ENCODE results near the gene ZDHHC16.
A peak's percentile ranks its signal among the peaks of the same experiment; 100 is the strongest.

The ZDHHC16 gene

GRCh38 chr10:97479939-97480338 is 34.0 kb downstream of the ZDHHC16 start:
- no peak for DNase-seq (ENCODE audit: low read depth)

DNA sequence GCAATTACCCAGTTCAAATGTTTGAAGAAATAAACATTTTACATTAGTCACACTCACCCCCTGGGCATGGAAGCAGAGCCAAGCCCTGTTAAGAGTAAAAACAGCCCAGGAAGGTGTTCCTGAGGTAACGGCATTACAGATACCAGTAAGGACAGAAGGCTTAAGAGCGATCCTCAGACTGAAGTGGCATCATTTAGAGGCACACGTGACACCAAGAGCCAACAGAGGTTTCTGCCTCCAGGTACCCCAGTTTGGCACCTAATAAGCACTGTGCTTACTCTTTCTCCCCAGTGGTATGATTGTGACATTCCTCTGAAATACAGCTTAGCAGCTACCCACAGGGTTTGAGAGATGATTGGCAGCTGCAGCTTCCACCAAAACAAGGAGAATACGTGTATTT is 35.1 kb downstream of the ZDHHC16 start:
- DNase-seq (ENCODE audit: low read depth) = no peak

GRCh38 chr10:97482381-97482780 is 36.4 kb downstream of the ZDHHC16 start:
- DNase-seq (ENCODE audit: low read depth) = no peak

DNA sequence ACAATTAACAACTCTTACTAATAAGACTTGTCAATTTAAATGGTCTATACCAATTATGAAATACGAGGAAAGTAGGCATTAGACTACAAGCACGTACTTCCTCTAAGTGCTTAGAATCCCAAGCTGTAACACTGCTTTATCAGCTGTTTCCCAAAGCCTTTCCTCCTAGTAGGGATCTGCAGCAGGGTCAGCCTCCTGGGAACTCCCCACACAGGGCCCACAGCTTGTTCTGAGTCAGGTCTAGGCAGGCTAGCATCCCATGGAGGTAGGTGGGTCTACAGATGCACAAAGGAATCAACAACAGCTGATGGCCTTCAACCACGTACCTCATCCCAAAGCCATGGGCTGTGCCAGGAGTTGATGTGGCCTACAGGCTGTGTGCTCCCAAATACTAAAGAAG is 37.5 kb downstream of the ZDHHC16 start:
- no peak for DNase-seq (ENCODE audit: low read depth)

DNA sequence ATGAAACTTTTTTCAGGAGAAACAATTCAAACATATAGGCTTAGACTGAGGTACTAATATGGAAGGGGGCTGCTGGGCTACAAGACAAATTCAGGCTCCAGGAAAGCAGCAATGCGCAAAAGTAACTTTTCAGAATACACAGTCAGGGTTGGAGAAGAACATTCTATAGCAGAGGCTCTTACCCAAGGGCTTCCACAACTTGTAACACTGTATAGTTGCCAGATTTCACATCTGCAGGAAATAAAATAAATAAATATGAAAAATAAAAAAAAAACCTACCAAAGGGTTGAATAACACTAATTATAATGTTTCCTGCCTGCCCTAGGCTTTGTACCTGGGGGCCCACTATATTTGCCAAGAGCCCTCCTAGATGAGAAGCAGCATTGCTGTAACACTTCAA is 37.9 kb downstream of the ZDHHC16 start:
- no peak for DNase-seq (ENCODE audit: low read depth)

GRCh38 chr10:97485647-97486281 is 39.8 kb downstream of the ZDHHC16 start:
- DNase-seq (ENCODE audit: low read depth) = no peak

- no peak for DNase-seq (ENCODE audit: low read depth)
These were observed 44.6 kb downstream of the ZDHHC16 start for GRCh38 chr10:97490592-97490991.

DNA sequence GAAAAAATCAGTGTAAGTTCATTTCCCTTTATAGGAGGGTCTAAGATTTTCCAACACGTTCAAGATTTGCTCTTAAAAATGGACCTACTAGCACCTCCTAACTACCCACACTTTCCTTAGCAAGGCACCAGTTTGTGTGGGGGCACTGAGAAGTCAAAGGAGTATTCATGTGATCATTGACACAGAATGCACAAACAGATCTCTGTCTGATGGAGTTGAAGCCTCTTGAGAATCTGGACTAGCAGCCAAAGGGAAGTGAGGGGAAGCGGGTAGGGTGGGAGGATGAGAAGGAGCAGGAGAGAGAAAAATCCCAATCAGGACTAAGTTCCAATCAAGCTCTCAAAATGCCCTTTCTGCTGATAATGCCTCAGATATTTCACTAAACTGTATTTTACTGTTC is 48.2 kb downstream of the ZDHHC16 start:
- no peak for DNase-seq (ENCODE audit: low read depth)

DNA sequence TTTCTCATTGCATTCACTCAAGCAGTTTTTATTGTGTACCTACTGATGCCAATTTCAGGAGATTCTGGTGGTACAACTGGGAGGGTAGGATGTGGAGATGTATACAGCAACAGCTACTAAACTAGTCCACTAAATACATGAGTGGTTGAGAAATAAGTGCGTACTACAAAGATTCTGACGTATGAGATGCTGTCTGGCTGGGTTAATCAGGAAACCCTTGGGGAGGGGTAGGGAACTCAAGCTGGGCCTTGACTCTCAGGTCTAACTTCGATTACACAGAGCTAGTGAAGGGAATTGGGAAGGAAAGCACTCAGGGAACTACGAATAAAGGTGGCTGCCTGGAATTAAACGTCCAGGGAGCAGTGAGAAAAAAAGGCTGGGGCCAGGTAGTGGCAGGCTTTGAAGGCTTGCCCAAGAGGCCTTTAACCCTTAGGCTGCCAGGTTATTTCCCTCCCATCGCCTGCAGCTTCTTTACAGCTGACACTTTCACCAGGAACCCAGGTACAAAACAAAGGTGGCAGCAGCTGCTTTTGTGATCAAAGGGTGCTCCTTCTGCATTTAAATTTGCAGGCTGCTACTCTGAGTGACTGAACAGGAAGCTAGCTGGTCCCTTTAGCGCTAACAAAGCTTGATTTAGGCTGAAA is 49.0 kb downstream of the ZDHHC16 start:
- DNase-seq (ENCODE audit: low read depth) = no peak

- peak; percentile 60 for DNase-seq (ENCODE audit: low read depth)
These were observed 51.6 kb downstream of the ZDHHC16 start for GRCh38 chr10:97497572-97498075.

DNA sequence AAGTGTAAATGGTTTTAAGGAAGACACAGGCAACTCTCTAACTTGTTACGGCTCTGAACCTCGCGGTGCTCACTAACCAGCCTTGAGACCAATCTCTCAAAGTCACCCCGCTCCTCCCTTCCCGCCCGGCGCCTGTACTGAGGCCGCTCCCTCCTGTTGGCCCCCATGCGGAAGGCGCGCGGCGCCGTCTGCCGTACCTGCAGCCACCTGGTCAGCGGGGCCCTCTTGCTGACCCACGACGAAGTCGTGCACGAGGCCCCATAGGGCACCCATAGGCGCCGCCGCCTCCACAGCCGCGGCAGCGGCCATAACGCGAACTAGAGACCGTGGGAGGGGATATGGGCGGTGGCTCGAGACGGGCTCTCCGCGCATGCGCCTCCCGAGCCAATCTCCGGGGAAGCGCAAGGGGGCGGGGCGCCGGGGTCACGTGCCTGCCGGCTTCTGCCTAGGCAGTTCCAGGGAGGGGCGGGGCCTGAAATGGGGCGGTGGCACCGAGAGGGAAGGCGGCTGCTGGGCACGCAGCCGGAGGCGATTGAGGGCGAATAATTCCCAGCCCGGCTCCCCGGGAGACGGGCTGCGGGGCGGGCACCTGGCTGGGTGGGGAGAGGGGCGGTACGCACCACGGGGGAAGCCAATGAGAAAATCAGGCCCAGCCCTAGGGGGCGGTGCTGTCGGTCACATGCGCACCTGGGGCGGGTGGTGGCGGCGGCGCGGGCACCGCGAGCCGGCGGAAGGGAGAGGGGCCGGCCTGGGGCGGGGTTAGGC is 52.3 kb downstream of the ZDHHC16 start, which contains the start of gene MMS19:
Gene MMS19, minus strand, starts transcription at position 347 of the 765 bp plus-strand sequence. Its CDS starts 38 bp downstream, at position 309.
- peak; percentile 99 for DNase-seq (ENCODE audit: low read depth)

DNA sequence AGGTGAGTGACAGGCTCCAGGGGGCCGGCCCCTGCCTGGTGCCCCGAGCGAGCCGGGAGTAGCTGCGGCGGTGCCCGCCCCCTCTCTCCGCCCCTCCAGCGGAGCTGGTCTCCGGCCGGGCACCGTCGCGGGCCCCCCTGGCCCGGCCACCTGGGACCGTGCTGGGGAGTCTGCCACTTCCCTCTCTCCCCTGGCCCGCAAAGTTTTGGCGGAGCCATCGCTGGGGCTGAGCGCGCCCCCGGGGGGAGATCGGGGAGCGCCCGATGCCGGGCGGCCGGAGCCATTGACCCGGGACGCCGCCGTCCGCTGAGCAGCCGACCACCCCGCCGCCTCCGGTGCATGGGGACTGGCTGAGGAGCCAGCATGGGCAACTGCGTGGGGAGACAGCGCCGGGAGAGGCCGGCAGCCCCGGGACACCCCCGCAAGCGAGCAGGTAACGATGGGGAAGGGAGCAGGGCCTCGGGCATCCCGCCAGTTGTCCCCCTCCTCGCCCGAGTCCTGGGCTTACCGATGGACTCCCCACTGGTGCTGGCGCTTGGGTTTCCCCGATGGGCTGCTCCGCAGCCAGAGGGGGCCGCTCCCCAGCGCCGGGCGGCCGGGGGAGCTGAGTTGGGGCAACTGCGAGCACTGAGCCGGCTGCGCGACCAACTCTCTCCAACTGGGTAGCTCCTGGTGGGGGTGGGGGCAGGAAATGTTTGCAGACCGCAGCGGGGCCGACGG is 53.0 kb downstream of the ZDHHC16 start, which contains the start of gene UBTD1:
Gene UBTD1, plus strand, starts transcription at position 84 of the 720 bp plus-strand sequence. Its CDS starts 280 bp downstream, at position 364.
- DNase-seq (ENCODE audit: low read depth) = no peak

DNA sequence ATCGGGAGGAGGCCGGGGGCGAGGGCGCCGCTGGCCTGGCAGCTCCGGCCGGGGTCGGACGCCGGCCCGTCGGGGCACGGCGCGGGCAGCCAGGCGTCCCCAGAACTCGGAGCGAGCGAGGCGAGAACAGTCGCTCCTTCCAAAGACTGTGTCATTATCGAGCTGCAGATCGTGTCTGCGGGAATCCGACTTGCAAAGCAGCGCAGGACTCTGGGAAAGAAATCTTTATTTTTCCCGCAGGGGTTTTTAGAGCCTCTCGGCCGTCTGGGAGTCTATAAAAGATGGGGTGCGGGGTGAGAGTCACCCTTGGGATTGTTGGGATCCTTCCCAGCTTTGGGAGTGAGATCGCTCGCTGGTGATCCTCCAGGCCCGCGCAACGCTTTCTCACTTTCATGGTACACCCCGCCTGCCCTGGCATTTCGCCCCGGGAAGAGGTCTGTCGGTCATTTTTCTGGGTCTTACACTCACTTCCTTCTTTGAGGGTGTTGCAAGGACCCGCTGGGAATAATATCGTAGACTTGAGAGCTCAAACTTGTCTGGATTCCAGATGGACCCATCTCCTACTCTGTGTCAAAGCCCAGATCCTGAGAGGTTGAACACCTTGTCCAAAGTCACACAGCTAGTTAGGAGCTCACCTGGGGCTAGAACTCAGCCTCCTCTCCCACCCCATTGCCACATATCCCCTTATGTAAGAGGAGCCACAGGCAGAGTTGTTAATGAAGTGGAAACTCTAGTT is 53.8 kb downstream of the ZDHHC16 start:
- no peak for DNase-seq (ENCODE audit: low read depth)

DNA sequence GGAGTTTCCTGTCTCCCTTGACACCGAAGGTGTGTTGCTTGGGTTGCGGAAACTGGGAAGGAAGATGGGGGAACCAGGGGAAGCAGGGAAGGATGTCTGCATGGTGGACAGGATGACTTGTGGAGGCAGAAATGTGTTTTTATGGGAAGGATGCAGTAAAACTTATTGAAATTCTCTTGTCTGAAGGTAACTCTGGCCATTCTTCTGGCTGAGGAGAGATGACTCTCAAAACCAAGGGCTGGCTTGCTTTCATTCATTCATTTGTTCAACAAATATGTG is 54.3 kb downstream of the ZDHHC16 start:
- DNase-seq (ENCODE audit: low read depth) = no peak

DNA sequence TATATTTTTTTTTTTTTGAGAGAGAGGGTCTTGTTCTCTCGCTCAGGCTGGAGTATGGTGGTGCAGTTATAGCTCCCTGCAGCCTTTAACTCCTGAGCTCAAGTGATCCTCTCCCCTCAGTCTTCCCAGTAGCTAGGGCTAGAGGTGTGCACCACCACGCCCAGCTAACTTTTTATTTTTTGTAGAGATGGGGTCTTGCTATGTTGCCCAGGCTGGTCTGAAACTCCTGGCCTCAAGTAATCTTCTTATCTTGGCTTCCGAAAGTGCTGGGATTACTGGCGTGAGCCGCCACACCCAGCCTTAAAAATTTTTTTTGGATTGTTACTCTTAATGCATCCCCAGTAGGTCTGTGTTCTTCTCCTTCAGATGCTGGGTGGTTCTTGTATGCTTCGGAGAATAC is 56.9 kb downstream of the ZDHHC16 start:
- DNase-seq (ENCODE audit: low read depth) = no peak

DNA sequence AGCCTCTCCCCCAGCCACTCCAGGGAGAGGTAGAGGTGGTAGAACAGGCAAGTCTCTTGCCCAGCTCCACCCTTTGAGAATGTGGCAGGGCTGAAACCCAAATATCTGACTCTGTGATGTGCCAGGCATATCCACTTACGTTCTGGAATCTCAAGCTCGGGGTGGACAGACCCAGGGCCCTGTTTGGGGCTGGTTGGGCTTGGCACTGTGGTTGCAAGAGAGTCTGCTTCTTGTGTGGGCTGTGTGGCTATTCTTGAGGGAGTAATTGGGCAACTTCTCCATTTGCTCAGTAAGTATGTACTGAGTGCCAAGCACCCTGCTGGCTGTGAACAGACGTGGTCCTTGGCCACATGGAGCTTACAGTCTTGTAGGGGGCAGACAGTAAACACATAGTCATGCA is 57.4 kb downstream of the ZDHHC16 start:
- DNase-seq (ENCODE audit: low read depth) = no peak

GRCh38 chr10:97505152-97505551 is 59.2 kb downstream of the ZDHHC16 start:
- no peak for DNase-seq (ENCODE audit: low read depth)

DNA sequence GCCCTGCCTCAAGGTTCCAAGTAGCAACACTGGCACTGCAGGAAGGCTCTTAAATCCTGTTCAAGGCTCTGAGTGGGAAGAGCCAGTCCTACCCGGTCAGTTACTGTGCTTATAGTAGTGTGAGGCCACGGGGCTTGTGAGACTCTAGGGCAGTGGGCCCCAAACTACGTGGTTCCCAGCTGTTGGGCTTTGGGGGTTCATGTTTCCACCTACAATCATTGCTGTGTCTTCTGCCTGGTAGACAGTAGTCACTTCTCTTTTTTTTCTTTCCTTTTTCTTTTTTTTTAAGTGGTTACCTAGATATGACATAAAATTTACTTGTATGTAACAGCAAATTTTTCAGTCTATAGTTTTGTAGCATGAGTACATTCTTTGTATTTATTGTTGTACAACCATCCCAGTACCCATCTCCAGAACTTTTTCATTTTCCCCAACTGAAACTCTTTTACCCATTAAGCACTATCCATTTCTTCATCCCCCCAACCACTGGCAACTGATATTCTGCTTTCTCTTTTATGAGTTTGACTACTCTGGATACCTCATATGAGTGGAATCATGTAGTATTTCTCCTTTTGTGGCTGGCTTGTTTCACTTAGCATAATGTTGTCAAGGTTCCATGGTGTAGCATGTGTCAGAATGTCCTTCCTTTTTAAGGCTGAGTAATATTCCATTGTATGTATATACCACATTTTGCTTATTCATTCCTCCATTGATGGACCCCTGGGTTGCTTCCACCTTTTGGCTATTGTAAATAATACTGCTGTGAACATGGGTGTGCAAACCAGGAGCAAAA is 60.4 kb downstream of the ZDHHC16 start:
- no peak for DNase-seq (ENCODE audit: low read depth)
